Testis (tissue), 3 donors: ENCODE measurements around the gene NR6A1. TPM values are rescaled to one million over a fixed set of nuclear protein-coding genes. Genes with fewer than 3 reads are reported as not detected.
A peak's percentile ranks its signal among the peaks of the same experiment; 100 is the strongest.

Experiments used
- DNase-seq: peaks from one replicate; pipeline ENCODE4 v3.0.0-alpha.2; 2019
- H3K27ac ChIP-seq, 2 donors: fragments of 200-600 bp; sonication (generic); one replicate each; pipeline ENCODE4 v1.5.1; 2019
- H3K27me3 ChIP-seq: fragments of 200-600 bp; sonication (generic); one replicate; pipeline ENCODE4 v1.5.1; 2019
- H3K36me3 ChIP-seq: fragments of 200-600 bp; sonication (generic); one replicate; pipeline ENCODE4 v1.5.1; 2017; ENCODE audit warnings: low read depth; ENCODE audit errors: missing control alignments
- H3K4me1 ChIP-seq: fragments of 200-600 bp; sonication (generic); one replicate; pipeline ENCODE4 v1.5.1; 2019
- H3K4me3 ChIP-seq, 2 donors: fragments of 200-600 bp; sonication (generic); one replicate each; pipeline ENCODE4 v1.5.1; 2017 to 2019
- H3K9me3 ChIP-seq: fragments of 200-600 bp; sonication (generic); one replicate; pipeline ENCODE4 v1.5.1; 2017
- POLR2A ChIP-seq: fragments of 450-650 bp; IDR thresholded peaks from one replicate; pipeline ENCODE4 v1.6.1; 2017; ENCODE audit warnings: antibody characterized with exemption, mild to moderate bottlenecking, moderate library complexity
- WGBS, 2 donors: methylation state at CpG; one replicate each; pipeline ENCODE4 v1.1.5; 2018; 5-methylcytosine and 5-hydroxymethylcytosine counted together
- intact Hi-C: fragments of 100-400 bp; cut with DNase I; formaldehyde crosslinking; loops from one replicate; pipeline ENCODE4 v1.15.1; 2023; ENCODE audit warnings: low total_unique reads
- polyA plus RNA-seq: library from polyadenylated mRNA; stranded (reverse); fragments of 350-450 nt; fragmentation: Illumina TruSeq; extraction: RNeasy Lipid Tissue Mini Kit (QIAGEN cat#74804); gene quantifications from one replicate; pipeline ENCODE4 v1.2.3, GENCODE V29; 2014; ENCODE audit warnings: low read depth, low replicate concordance; ENCODE audit not compliant: insufficient read depth
- total RNA-seq, 2 donors: library from RNA; depleted of rRNA; stranded (reverse); fragments of >200 nt; gene quantifications; one replicate each; pipeline ENCODE4 v1.2.3, GENCODE V29; 2016
- TF ChIP-seq, protein P1 (sequence below), 3 experiments: fragments of 450-650 bp in 2 of 3; fragments of 200-600 bp in 1 of 3; sonication (generic) in 1 of 3; IDR thresholded peaks; one replicate each; pipeline ENCODE4 v1.5.1; 2016 to 2019; ENCODE audit warnings: antibody characterized with exemption in 3 of 3, mild to moderate bottlenecking in 2 of 3, moderate library complexity in 1 of 3

Gene NR6A1
- total and polyA plus RNA-seq, 3 donors from 2014 or later: 54.6 to 100 (median 92.1) TPM

DNA sequence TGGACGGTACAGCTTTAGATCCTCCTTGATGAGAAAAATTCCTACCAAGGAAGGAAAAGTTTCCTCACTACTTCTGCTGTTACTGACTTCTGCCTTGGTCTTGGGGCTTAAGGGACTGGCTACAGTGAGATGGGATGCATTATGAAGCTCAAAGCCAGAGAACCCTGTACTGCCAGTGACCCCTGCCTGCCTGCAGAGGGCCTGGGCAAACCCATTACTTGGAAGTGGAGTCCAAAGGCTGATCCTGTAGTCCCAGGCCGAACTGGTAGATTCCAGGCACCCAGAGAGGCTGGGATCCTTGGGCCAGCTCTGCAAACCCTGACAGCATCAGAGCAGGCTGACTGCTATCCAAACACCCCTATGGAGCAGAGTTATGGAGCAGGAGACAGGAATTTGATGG is 238.2 kb downstream of the NR6A1 start:
- TF ChIP-seq, protein P1, sequence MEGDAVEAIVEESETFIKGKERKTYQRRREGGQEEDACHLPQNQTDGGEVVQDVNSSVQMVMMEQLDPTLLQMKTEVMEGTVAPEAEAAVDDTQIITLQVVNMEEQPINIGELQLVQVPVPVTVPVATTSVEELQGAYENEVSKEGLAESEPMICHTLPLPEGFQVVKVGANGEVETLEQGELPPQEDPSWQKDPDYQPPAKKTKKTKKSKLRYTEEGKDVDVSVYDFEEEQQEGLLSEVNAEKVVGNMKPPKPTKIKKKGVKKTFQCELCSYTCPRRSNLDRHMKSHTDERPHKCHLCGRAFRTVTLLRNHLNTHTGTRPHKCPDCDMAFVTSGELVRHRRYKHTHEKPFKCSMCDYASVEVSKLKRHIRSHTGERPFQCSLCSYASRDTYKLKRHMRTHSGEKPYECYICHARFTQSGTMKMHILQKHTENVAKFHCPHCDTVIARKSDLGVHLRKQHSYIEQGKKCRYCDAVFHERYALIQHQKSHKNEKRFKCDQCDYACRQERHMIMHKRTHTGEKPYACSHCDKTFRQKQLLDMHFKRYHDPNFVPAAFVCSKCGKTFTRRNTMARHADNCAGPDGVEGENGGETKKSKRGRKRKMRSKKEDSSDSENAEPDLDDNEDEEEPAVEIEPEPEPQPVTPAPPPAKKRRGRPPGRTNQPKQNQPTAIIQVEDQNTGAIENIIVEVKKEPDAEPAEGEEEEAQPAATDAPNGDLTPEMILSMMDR (IDR thresholded peaks at IDR 0.05): no peak
- TF ChIP-seq POLR2A: no peak

DNA sequence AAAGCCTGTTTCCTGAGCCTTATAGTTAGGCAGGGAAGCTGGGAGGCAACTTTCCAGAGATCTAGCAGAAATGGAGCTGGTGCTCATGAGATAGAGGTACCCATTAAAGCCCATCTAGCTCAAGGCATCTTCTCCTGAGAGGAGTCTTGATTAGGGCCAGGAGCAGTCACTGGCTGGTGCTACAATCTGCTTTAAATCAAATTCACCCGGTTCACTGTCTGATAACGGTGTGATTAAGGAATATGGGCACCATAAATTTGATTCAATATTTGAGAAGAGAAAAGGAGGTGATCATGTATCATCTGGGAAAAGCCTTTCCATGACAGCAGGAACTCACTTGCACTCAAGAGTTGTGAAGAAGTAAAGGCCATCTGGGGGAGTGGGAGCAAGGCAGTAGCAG is 240.0 kb downstream of the NR6A1 start:
- intact Hi-C loops: no loop called here
- Histone ChIP-seq H3K36me3 (no peaks in the 10 kb centered on the region), H3K4me1 (peaks cover 4% of the 10 kb centered on the region), H3K27ac (no peak overlapping the region), H3K9me3 (no peaks in the 10 kb centered on the region), H3K4me3 (no peak overlapping the region), H3K27me3 (no peaks in the 10 kb centered on the region)
- WGBS, 2 donors: 68 to 79% methylated on average over 2 of the region's 2 CpGs
- TF ChIP-seq, protein P1 (IDR thresholded peaks at IDR 0.05): no peak
- no peak for TF ChIP-seq POLR2A
- no peak for DNase-seq

More for the DNA sequence above, 238.2 kb downstream of the NR6A1 start:
- WGBS, 2 donors: 78 to 100% methylated on average over 1 to 2 of the region's 2 CpGs
- Histone ChIP-seq H3K27ac (no peak overlapping the region), H3K36me3 (no peaks in the 10 kb centered on the region), H3K9me3 (no peaks in the 10 kb centered on the region), H3K4me3 (no peak overlapping the region), H3K27me3 (no peaks in the 10 kb centered on the region), H3K4me1 (peaks cover 4% of the 10 kb centered on the region)
- intact Hi-C loops: no loop called here
- no peak for DNase-seq

DNA sequence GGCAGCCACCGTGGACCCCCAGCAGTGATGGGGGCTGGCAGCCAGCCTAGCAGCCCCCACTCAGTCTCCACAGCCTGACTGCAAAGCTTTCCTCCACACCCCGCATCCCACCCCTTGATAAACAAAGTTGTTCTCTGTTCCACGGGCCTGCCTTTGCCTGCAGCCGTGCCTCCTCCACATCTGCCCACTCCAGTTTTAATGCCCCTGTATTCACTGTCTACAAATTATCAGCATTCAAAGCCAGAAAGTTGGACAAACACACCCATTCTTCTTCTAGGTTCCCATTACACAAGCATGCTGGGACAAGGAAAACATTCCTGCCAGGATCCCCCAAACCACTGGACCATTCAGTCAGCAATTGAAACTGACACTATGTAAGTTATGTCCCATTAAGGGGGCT is 240.9 kb downstream of the NR6A1 start:
- Histone ChIP-seq H3K9me3 (no peaks in the 10 kb centered on the region), H3K36me3 (no peaks in the 10 kb centered on the region), H3K4me3 (no peak overlapping the region), H3K27me3 (no peaks in the 10 kb centered on the region), H3K27ac (no peak overlapping the region), H3K4me1 (peaks cover 4% of the 10 kb centered on the region)
- peak; percentile 55 for DNase-seq
- intact Hi-C loops: no loop called here
- WGBS, 2 donors: 55 to 70% methylated on average over 4 of the region's 4 CpGs
- no peak for TF ChIP-seq POLR2A
- TF ChIP-seq, protein P1 (IDR thresholded peaks at IDR 0.05): no peak

DNA sequence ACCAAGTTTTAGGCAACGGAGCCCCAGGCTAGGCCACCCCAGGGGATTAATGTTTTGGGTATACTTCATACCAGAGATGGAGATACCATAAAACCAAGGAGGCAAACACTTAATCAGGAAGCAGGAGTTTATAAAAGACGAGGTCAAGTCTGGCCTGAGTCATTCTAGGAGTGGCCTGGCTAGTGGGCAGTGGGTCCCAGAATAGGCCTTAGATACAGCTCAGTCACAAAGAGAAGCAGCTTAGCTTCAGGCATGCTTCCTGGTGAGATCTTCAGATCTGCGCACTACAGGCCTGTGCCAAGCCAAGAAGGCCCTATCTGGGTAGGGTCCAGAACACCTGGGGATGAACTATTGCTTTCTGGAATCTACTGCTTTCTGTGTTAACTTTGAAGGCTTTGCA is 243.3 kb downstream of the NR6A1 start:
- no peak overlapping the region for H3K27ac ChIP-seq
- no peaks in the 10 kb centered on the region for H3K36me3 ChIP-seq
- TF ChIP-seq, protein P1 (IDR thresholded peaks at IDR 0.05): no peak
- TF ChIP-seq POLR2A: no peak
- H3K4me3 ChIP-seq: no peak overlapping the region
- H3K27me3 ChIP-seq: no peaks in the 10 kb centered on the region
- no peak for DNase-seq
- intact Hi-C loops: no loop called here
- H3K9me3 ChIP-seq: no peaks in the 10 kb centered on the region
- peaks cover 4% of the 10 kb centered on the region for H3K4me1 ChIP-seq
- WGBS, 2 donors: 85 to 93% methylated on average over 3 of the region's 3 CpGs

DNA sequence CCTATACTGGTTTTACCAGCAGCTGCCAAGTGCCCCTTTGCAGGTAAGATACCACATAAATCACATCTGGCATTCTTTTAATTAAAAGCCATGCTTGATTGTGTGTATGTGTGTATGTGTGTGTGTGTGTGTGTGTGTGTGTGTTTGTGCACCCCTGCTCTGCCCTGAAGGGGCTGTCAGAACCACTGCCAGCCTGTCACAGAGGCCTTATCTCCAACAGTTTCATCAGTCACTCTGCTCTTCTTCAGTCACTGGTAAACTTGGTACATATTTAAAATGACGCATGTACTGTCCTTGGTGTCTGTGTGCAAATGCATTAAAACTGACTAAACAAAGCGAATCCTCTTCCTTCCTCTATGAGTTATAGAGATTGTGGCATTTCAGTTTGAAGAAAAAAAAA is 244.9 kb downstream of the NR6A1 start:
- intact Hi-C loops: no loop called here
- no peaks in the 10 kb centered on the region for H3K27me3 ChIP-seq
- H3K9me3 ChIP-seq: no peaks in the 10 kb centered on the region
- TF ChIP-seq POLR2A: no peak
- TF ChIP-seq, protein P1 (IDR thresholded peaks at IDR 0.05): no peak
- 86 to 94% methylated on average over 2 of the region's 2 CpGs for WGBS, 2 donors
- no peak overlapping the region for H3K27ac ChIP-seq
- H3K36me3 ChIP-seq: no peaks in the 10 kb centered on the region
- H3K4me3 ChIP-seq: no peak overlapping the region
- peaks cover 4% of the 10 kb centered on the region for H3K4me1 ChIP-seq
- DNase-seq: no peak
